Mesendoderm (in vitro differentiated cells): Measurements from ENCODE around the gene GRK1. TPM values are rescaled to one million over a fixed set of nuclear protein-coding genes. Genes with fewer than 3 reads are reported as not detected.

Source experiments
- DNase-seq: peaks from one replicate; pipeline ENCODE4 v3.0.0; 2013
- H2AK5ac ChIP-seq: 2 replicates; pipeline ENCODE4 v1.6.1; 2013; ENCODE audit warnings: low read length, inconsistent platforms
- H2BK120ac ChIP-seq: 2 replicates; pipeline ENCODE4 v1.6.1; 2013; ENCODE audit warnings: low read depth, mild to moderate bottlenecking, low read length, moderate library complexity, mixed read lengths
- H2BK15ac ChIP-seq: replicated peaks from 2 replicates; pipeline ENCODE4 v1.6.1; 2013; ENCODE audit warnings: low read depth, mild to moderate bottlenecking, moderate library complexity
- H2BK5ac ChIP-seq: 2 replicates; pipeline ENCODE4 v1.6.1; 2013; ENCODE audit warnings: low read length, inconsistent platforms
- H3K18ac ChIP-seq: 2 replicates; pipeline ENCODE4 v1.6.1; 2013; ENCODE audit warnings: mild to moderate bottlenecking, low read length, mixed read lengths
- H3K23ac ChIP-seq: one replicate; pipeline ENCODE4 v1.6.1; 2013; ENCODE audit warnings: low read length
- H3K27ac ChIP-seq: 2 replicates; pipeline ENCODE4 v1.5.1; 2013; ENCODE audit warnings: low read depth, mild to moderate bottlenecking, inconsistent platforms, low read length, moderate library complexity
- H3K27me3 ChIP-seq: 2 replicates; pipeline ENCODE4 v1.6.1; 2013; ENCODE audit warnings: low read length, control low read depth, mild to moderate bottlenecking, inconsistent platforms; ENCODE audit not compliant: insufficient read depth, poor library complexity
- H3K36me3 ChIP-seq: 2 replicates; pipeline ENCODE4 v1.6.1; 2013; ENCODE audit warnings: low read length, inconsistent platforms; ENCODE audit not compliant: control insufficient read depth, insufficient read depth
- H3K4ac ChIP-seq: one replicate; pipeline ENCODE4 v1.6.1; 2013; ENCODE audit warnings: low read depth, mild to moderate bottlenecking, low read length, moderate library complexity
- H3K4me1 ChIP-seq: 2 replicates; pipeline ENCODE4 v1.6.1; 2013; ENCODE audit warnings: low read depth, low read length, inconsistent platforms; ENCODE audit not compliant: control insufficient read depth
- H3K4me2 ChIP-seq: 2 replicates; pipeline ENCODE4 v1.6.1; 2013; ENCODE audit warnings: low read length
- H3K4me3 ChIP-seq: 2 replicates; pipeline ENCODE4 v1.5.1; 2013; ENCODE audit warnings: mild to moderate bottlenecking, low read length
- H3K56ac ChIP-seq: one replicate; pipeline ENCODE4 v1.6.1; 2013; ENCODE audit warnings: low read length
- H3K79me1 ChIP-seq: 2 replicates; pipeline ENCODE4 v1.6.1; 2013; ENCODE audit warnings: low read length, inconsistent platforms
- H3K79me2 ChIP-seq: 2 replicates; pipeline ENCODE4 v1.6.1; 2013; ENCODE audit warnings: mild to moderate bottlenecking, low read length; ENCODE audit not compliant: control insufficient read depth, insufficient read depth
- H3K9ac ChIP-seq: 2 replicates; pipeline ENCODE4 v1.6.1; 2013; ENCODE audit warnings: low read length, inconsistent platforms
- H4K5ac ChIP-seq: one replicate; pipeline ENCODE4 v1.6.1; 2013; ENCODE audit warnings: low read length
- H4K8ac ChIP-seq: one replicate; pipeline ENCODE4 v1.6.1; 2013; ENCODE audit warnings: low read depth, mild to moderate bottlenecking, control low read depth, low read length, moderate library complexity
- WGBS: extraction: QIAGEN DNeasy Blood & Tissue Kit; methylation state at CpG from one replicate; pipeline ENCODE4 v1.1.7; 2013; ENCODE audit warnings: low lambda C conversion rate, missing lambda C conversion rate; ENCODE audit not compliant: insufficient coverage; ENCODE audit errors: extremely low coverage; 5-methylcytosine and 5-hydroxymethylcytosine counted together
- polyA plus RNA-seq, 2 experiments: library from polyadenylated mRNA; stranded (reverse); fragments of 200-250 nt; gene quantifications; one replicate each; pipeline ENCODE4 v1.2.3, GENCODE V29; 2013

Gene GRK1
- polyA plus RNA-seq (2013, experiment 1 of 2): 0.06 TPM
- 0.08 TPM for polyA plus RNA-seq (2013, experiment 2 of 2)

- no peak within 1 kb of the TSS for H2BK5ac ChIP-seq
- no peaks in the 10 kb centered on the region for H3K4me1 ChIP-seq
- H3K27ac ChIP-seq: no peak within 1 kb of the TSS
- no peak within 1 kb of the TSS for H3K9ac ChIP-seq
- no peak within 1 kb of the TSS for H4K5ac ChIP-seq
- H3K56ac ChIP-seq: peak within 1 kb of the TSS; percentile 71
- H3K18ac ChIP-seq: no peak within 1 kb of the TSS
- H4K8ac ChIP-seq: no peak within 1 kb of the TSS
- peak; percentile 47 for DNase-seq
- no peaks in the 10 kb centered on the region for H3K79me2 ChIP-seq
- H2BK120ac ChIP-seq: no peak within 1 kb of the TSS
- H3K23ac ChIP-seq: no peak within 1 kb of the TSS
- H2AK5ac ChIP-seq: no peak within 1 kb of the TSS
- H3K79me1 ChIP-seq: no peaks in the 10 kb centered on the region
- H3K4ac ChIP-seq: no peak within 1 kb of the TSS
- H3K27me3 ChIP-seq: no peaks in the 10 kb centered on the region
- no peak within 1 kb of the TSS for H3K4me2 ChIP-seq
- no peak within 1 kb of the TSS for H2BK15ac ChIP-seq
- no peaks in the 10 kb centered on the region for H3K36me3 ChIP-seq
- no peak within 1 kb of the TSS for H3K4me3 ChIP-seq
- WGBS: no CpG with 5 or more reads among the region's 32 CpGs
These were observed at the start of gene GRK1 for GRCh38 chr13:113666951-113667701. Gene GRK1, plus strand, starts transcription at chr13:113667219. Its CDS starts 168 bp downstream, at chr13:113667387.

GRCh38 chr13:113617961-113618360 lies 49.1 kb upstream of the GRK1 start:
- H3K4me1 ChIP-seq: peaks cover 3% of the 10 kb centered on the region
- no peak overlapping the region for H2BK120ac ChIP-seq
- H3K56ac ChIP-seq: no peak overlapping the region
- peaks cover 22% of the 10 kb centered on the region for H3K79me1 ChIP-seq
- H3K36me3 ChIP-seq: peaks cover 1% of the 10 kb centered on the region
- no peak overlapping the region for H3K9ac ChIP-seq
- no peak overlapping the region for H3K4ac ChIP-seq
- H2AK5ac ChIP-seq: no peak overlapping the region
- H3K4me2 ChIP-seq: no peak overlapping the region
- H3K4me3 ChIP-seq: no peak overlapping the region
- no CpG with 5 or more reads among the region's 5 CpGs for WGBS
- no peak overlapping the region for H4K5ac ChIP-seq
- no peak overlapping the region for H3K27ac ChIP-seq
- peaks cover 46% of the 10 kb centered on the region for H3K79me2 ChIP-seq
- no peak overlapping the region for H4K8ac ChIP-seq
- no peaks in the 10 kb centered on the region for H3K27me3 ChIP-seq
- H3K18ac ChIP-seq: no peak overlapping the region
- H2BK5ac ChIP-seq: no peak overlapping the region
- H3K23ac ChIP-seq: no peak overlapping the region
- no peak for DNase-seq
- H2BK15ac ChIP-seq: no peak overlapping the region

- Histone ChIP-seq H3K18ac (no peak overlapping the region), H2BK5ac (no peak overlapping the region), H3K79me2 (peaks cover 43% of the 10 kb centered on the region), H3K4ac (no peak overlapping the region), H3K79me1 (peaks cover 20% of the 10 kb centered on the region), H3K27ac (no peak overlapping the region), H3K36me3 (peaks cover 1% of the 10 kb centered on the region), H3K4me3 (no peak overlapping the region), H2BK120ac (no peak overlapping the region), H3K27me3 (no peaks in the 10 kb centered on the region), H2AK5ac (no peak overlapping the region), H4K8ac (no peak overlapping the region), H2BK15ac (no peak overlapping the region), H4K5ac (no peak overlapping the region), H3K56ac (no peak overlapping the region), H3K23ac (no peak overlapping the region), H3K4me1 (peaks cover 3% of the 10 kb centered on the region), H3K9ac (no peak overlapping the region), H3K4me2 (no peak overlapping the region)
- DNase-seq: no peak
- no CpG with 5 or more reads among the region's 7 CpGs for WGBS
These were observed 48.6 kb upstream of the GRK1 start for GRCh38 chr13:113618455-113618854.

GRCh38 chr13:113620036-113620796 lies 46.8 kb upstream of the GRK1 start:
- H2BK5ac ChIP-seq: no peak overlapping the region
- no peak overlapping the region for H3K23ac ChIP-seq
- no peak overlapping the region for H4K8ac ChIP-seq
- H4K5ac ChIP-seq: no peak overlapping the region
- H3K4me3 ChIP-seq: no peak overlapping the region
- peaks cover 8% of the 10 kb centered on the region for H3K79me1 ChIP-seq
- no peak overlapping the region for H3K9ac ChIP-seq
- H3K79me2 ChIP-seq: peaks cover 28% of the 10 kb centered on the region
- no peak overlapping the region for H3K56ac ChIP-seq
- H3K27ac ChIP-seq: no peak overlapping the region
- H3K4ac ChIP-seq: no peak overlapping the region
- H3K27me3 ChIP-seq: no peaks in the 10 kb centered on the region
- H3K4me2 ChIP-seq: no peak overlapping the region
- H2BK15ac ChIP-seq: no peak overlapping the region
- no peak for DNase-seq
- H2AK5ac ChIP-seq: no peak overlapping the region
- H3K18ac ChIP-seq: no peak overlapping the region
- no peak overlapping the region for H2BK120ac ChIP-seq
- WGBS: no CpG with 5 or more reads among the region's 15 CpGs
- H3K36me3 ChIP-seq: peaks cover 1% of the 10 kb centered on the region
- H3K4me1 ChIP-seq: peaks cover 3% of the 10 kb centered on the region

GRCh38 chr13:113621046-113621445 lies 46.0 kb upstream of the GRK1 start:
- H3K27me3 ChIP-seq: no peaks in the 10 kb centered on the region
- no peak overlapping the region for H2AK5ac ChIP-seq
- H3K79me2 ChIP-seq: peaks cover 25% of the 10 kb centered on the region
- peaks cover 3% of the 10 kb centered on the region for H3K4me1 ChIP-seq
- H3K79me1 ChIP-seq: peaks cover 7% of the 10 kb centered on the region
- no peak overlapping the region for H3K4me2 ChIP-seq
- H2BK5ac ChIP-seq: no peak overlapping the region
- H2BK120ac ChIP-seq: no peak overlapping the region
- H4K8ac ChIP-seq: no peak overlapping the region
- WGBS: no CpG with 5 or more reads among the region's 15 CpGs
- H3K4me3 ChIP-seq: no peak overlapping the region
- no peak overlapping the region for H3K56ac ChIP-seq
- no peak overlapping the region for H3K18ac ChIP-seq
- no peak overlapping the region for H3K27ac ChIP-seq
- H3K23ac ChIP-seq: no peak overlapping the region
- H3K9ac ChIP-seq: no peak overlapping the region
- no peak overlapping the region for H4K5ac ChIP-seq
- no peak overlapping the region for H2BK15ac ChIP-seq
- H3K4ac ChIP-seq: no peak overlapping the region
- DNase-seq: no peak
- peaks cover 1% of the 10 kb centered on the region for H3K36me3 ChIP-seq
